HUES6 (cell line): ENCODE measurements around the gene PMM2.
"Not testable (repeated sequence)": the region's sequence is repeated elsewhere in the genome, so short reads cannot be mapped to it uniquely, and the experiment has no call there.

ENCODE experiments used
- H3K27ac ChIP-seq: 2 replicates; pipeline ENCODE4 v1.7.0; 2013; ENCODE audit warnings: low read depth, mild to moderate bottlenecking, low read length, inconsistent platforms
- H3K27me3 ChIP-seq: 2 replicates; pipeline ENCODE4 v1.6.1; 2013; ENCODE audit warnings: low read length; ENCODE audit not compliant: control insufficient read depth, insufficient read depth
- H3K36me3 ChIP-seq: 2 replicates; pipeline ENCODE4 v1.6.1; 2013; ENCODE audit warnings: low read length; ENCODE audit not compliant: control insufficient read depth, insufficient read depth
- H3K4me1 ChIP-seq: 2 replicates; pipeline ENCODE4 v1.6.1; 2013; ENCODE audit warnings: low read length; ENCODE audit not compliant: control insufficient read depth, insufficient read depth
- H3K4me3 ChIP-seq: 2 replicates; pipeline ENCODE4 v1.5.1; 2013; ENCODE audit warnings: low read depth, low read length
- H3K9ac ChIP-seq: one replicate; pipeline ENCODE4 v1.6.1; 2013; ENCODE audit warnings: mild to moderate bottlenecking, low read length
- H3K9me3 ChIP-seq: 2 replicates; pipeline ENCODE4 v1.6.1; 2013; ENCODE audit warnings: low read depth, low read length; ENCODE audit not compliant: control insufficient read depth, insufficient read depth

PMM2 gene

GRCh38 chr16:8803733-8804132, 6.1 kb downstream of the PMM2 start:
- not testable (repeated sequence) for H3K27ac ChIP-seq, H3K4me1 ChIP-seq, H3K9ac ChIP-seq, H3K9me3 ChIP-seq, H3K4me3 ChIP-seq, H3K27me3 ChIP-seq
- peaks cover 87% of the 10 kb centered on the region for H3K36me3 ChIP-seq

- Histone ChIP-seq H3K36me3 (peaks cover 90% of the 10 kb centered on the region), H3K9ac (no peak overlapping the region), H3K4me1 (peaks cover under 1% of the 10 kb centered on the region; the same call in 1 of the 2 replicates)
Observed at GRCh38 chr16:8804313-8804712, 6.7 kb downstream of the PMM2 start.

GRCh38 chr16:8806272-8806983, 8.8 kb downstream of the PMM2 start:
- H3K9ac ChIP-seq = no peak overlapping the region
- H3K36me3 ChIP-seq = peaks cover 95% of the 10 kb centered on the region
- H3K27ac ChIP-seq = no peak overlapping the region
- H3K4me3 ChIP-seq = no peak overlapping the region
- no peaks in the 10 kb centered on the region for H3K27me3 ChIP-seq
- no peaks in the 10 kb centered on the region for H3K9me3 ChIP-seq
- no peaks in the 10 kb centered on the region for H3K4me1 ChIP-seq

More at GRCh38 chr16:8804313-8804712, 6.7 kb downstream of the PMM2 start:
- H3K9me3 ChIP-seq = no peaks in the 10 kb centered on the region
- H3K4me3 ChIP-seq = no peak overlapping the region
- H3K27ac ChIP-seq = no peak overlapping the region
- H3K27me3 ChIP-seq = no peaks in the 10 kb centered on the region

- Histone ChIP-seq H3K4me1 (no peaks in the 10 kb centered on the region), H3K36me3 (peaks cover 95% of the 10 kb centered on the region), H3K4me3 (no peak overlapping the region), H3K27ac (no peak overlapping the region), H3K27me3 (no peaks in the 10 kb centered on the region), H3K9ac (no peak overlapping the region), H3K9me3 (no peaks in the 10 kb centered on the region)
Observed at GRCh38 chr16:8807189-8807588, 9.6 kb downstream of the PMM2 start.

- Histone ChIP-seq H3K9me3 (no peaks in the 10 kb centered on the region), H3K27ac (no peak overlapping the region), H3K4me1 (no peaks in the 10 kb centered on the region), H3K36me3 (peaks cover 95% of the 10 kb centered on the region), H3K9ac (no peak overlapping the region), H3K4me3 (no peak overlapping the region), H3K27me3 (no peaks in the 10 kb centered on the region)
Observed at GRCh38 chr16:8808009-8808408, 10.4 kb downstream of the PMM2 start.

GRCh38 chr16:8808613-8809353, 11.1 kb downstream of the PMM2 start:
- H3K4me3 ChIP-seq = no peak overlapping the region
- H3K9ac ChIP-seq = no peak overlapping the region
- peaks cover 96% of the 10 kb centered on the region for H3K36me3 ChIP-seq
- H3K9me3 ChIP-seq = no peaks in the 10 kb centered on the region
- H3K4me1 ChIP-seq = no peaks in the 10 kb centered on the region
- no peak overlapping the region for H3K27ac ChIP-seq
- H3K27me3 ChIP-seq = no peaks in the 10 kb centered on the region

- H3K27ac ChIP-seq = no peak overlapping the region
- peaks cover 96% of the 10 kb centered on the region for H3K36me3 ChIP-seq
- no peaks in the 10 kb centered on the region for H3K9me3 ChIP-seq
Observed at GRCh38 chr16:8812162-8812843, 14.7 kb downstream of the PMM2 start.

GRCh38 chr16:8814095-8814806, 16.6 kb downstream of the PMM2 start:
- no peak overlapping the region for H3K27ac ChIP-seq

More at GRCh38 chr16:8812162-8812843, 14.7 kb downstream of the PMM2 start:
- Histone ChIP-seq H3K4me3 (no peak overlapping the region), H3K4me1 (no peaks in the 10 kb centered on the region), H3K27me3 (no peaks in the 10 kb centered on the region), H3K9ac (no peak overlapping the region)

GRCh38 chr16:8816967-8817655, 19.5 kb downstream of the PMM2 start:
- Histone ChIP-seq H3K9me3 (no peaks in the 10 kb centered on the region), H3K9ac (no peak overlapping the region), H3K4me1 (peaks cover 6% of the 10 kb centered on the region), H3K27me3 (no peaks in the 10 kb centered on the region), H3K27ac (no peak overlapping the region), H3K36me3 (peaks cover 94% of the 10 kb centered on the region), H3K4me3 (no peak overlapping the region)

More at GRCh38 chr16:8814095-8814806, 16.6 kb downstream of the PMM2 start:
- H3K9me3 ChIP-seq = no peaks in the 10 kb centered on the region
- H3K27me3 ChIP-seq = no peaks in the 10 kb centered on the region
- H3K4me3 ChIP-seq = no peak overlapping the region
- H3K36me3 ChIP-seq = peaks cover 95% of the 10 kb centered on the region
- H3K9ac ChIP-seq = no peak overlapping the region
- no peaks in the 10 kb centered on the region for H3K4me1 ChIP-seq

GRCh38 chr16:8818504-8819270, 21.0 kb downstream of the PMM2 start:
- no peak overlapping the region for H3K9ac ChIP-seq
- H3K36me3 ChIP-seq = peaks cover 94% of the 10 kb centered on the region
- no peak overlapping the region for H3K27ac ChIP-seq
- H3K4me1 ChIP-seq = peaks cover 9% of the 10 kb centered on the region
- H3K27me3 ChIP-seq = no peaks in the 10 kb centered on the region
- H3K4me3 ChIP-seq = no peak overlapping the region
- H3K9me3 ChIP-seq = no peaks in the 10 kb centered on the region
